ENCODE data around the gene CSF1R. TPM values are rescaled to one million over a fixed set of nuclear protein-coding genes. Genes with fewer than 3 reads are reported as not detected.

CSF1R gene
- total RNA-seq, 1 experiment from 2014 or later = 5.8 TPM

DNA sequence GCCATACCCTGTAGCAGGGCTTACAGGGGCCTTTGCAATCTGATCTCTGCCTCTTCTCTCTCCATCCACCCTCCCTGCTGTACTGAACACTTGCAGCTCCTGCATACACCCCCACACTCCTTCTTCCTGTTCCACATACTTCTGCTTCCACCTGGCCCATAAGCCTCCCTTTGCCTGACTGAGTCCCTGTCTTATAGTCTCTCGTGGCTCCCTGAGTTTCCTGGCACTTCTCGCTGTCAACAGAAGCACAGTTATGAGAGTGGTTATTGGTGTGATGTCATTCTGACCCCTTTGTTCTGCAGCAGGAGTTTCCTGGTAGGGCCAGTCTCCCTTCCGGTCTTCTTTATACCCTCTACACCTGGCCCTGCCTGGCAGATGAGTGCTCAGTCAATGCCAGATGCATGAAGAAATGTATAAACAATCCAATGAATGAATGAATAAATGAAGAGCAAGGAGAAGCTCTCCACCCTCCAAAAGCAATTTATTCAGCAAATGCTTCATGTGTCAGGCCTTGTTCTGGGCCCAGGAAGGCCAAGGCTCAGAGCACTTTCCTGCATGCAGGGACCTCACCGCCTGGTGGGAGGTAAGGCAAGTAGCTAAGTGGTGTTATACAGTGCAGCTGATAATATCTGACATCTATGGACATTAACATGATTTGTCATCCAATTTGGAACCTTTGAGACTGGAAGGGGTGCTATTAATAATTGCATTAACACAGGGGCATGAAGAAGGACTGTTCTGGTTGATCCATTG lies 20.5 kb upstream of the CSF1R start:
- Mint-ChIP-seq H3K4me1 (ENCODE audit: low read depth, unreplicated experiment) (peaks cover 41% of the 10 kb centered on the region), H3K36me3 (ENCODE audit: insufficient read depth, unreplicated experiment) (no peaks in the 10 kb centered on the region), H3K4me3 (ENCODE audit: unreplicated experiment) (no peak overlapping the region), H3K9me3 (ENCODE audit: unreplicated experiment) (no peaks in the 10 kb centered on the region), H3K27me3 (ENCODE audit: insufficient read depth, unreplicated experiment) (no peaks in the 10 kb centered on the region), H3K27ac (ENCODE audit: unreplicated experiment) (peak overlapping the region; percentile 8)
- Histone ChIP-seq H3K27me3 (replicated peaks; ENCODE audit: control insufficient read depth, insufficient read depth, low read length) (no peaks in the 10 kb centered on the region), H3K4me1 (peaks cover 33% of the 10 kb centered on the region), H3K9me3 (no peaks in the 10 kb centered on the region), H3K4me3 (ENCODE audit: low read depth, low read length) (no peak overlapping the region), H3K36me3 (ENCODE audit: control insufficient read depth, insufficient read depth, low read length) (no peaks in the 10 kb centered on the region)
- ChIA-PET POLR2A (no interaction called here), CTCF (no interaction called here)
- DNase-seq = no peak
- BruUV-seq (replicated peaks) = no TSS peak
- TF ChIP-seq CTCF (IDR thresholded peaks at IDR 0.05; ENCODE audit: insufficient read depth in 1 of 2, low read depth in 1 of 2, low read length in 1 of 2, severe bottlenecking in 1 of 2, unreplicated experiment in 1 of 2) = no peak
- intact Hi-C loops (cut with micrococcal nuclease; ENCODE audit: unreplicated experiment) = no loop called here

GRCh38 chr5:150105928-150106615 lies 19.7 kb upstream of the CSF1R start:
- no peak for DNase-seq
- peak overlapping the region; percentile 8 for H3K27ac Mint-ChIP-seq (ENCODE audit: unreplicated experiment)
- Histone ChIP-seq H3K4me1 (peaks cover 32% of the 10 kb centered on the region), H3K36me3 (ENCODE audit: control insufficient read depth, insufficient read depth, low read length) (no peaks in the 10 kb centered on the region), H3K27me3 (replicated peaks; ENCODE audit: control insufficient read depth, insufficient read depth, low read length) (no peaks in the 10 kb centered on the region), H3K9me3 (no peaks in the 10 kb centered on the region), H3K4me3 (ENCODE audit: low read depth, low read length) (no peak overlapping the region)
- no peaks in the 10 kb centered on the region for H3K27me3 Mint-ChIP-seq (ENCODE audit: insufficient read depth, unreplicated experiment)
- H3K36me3 Mint-ChIP-seq (ENCODE audit: insufficient read depth, unreplicated experiment) = no peaks in the 10 kb centered on the region
- no peak for TF ChIP-seq CTCF (IDR thresholded peaks at IDR 0.05; ENCODE audit: insufficient read depth in 1 of 2, low read depth in 1 of 2, low read length in 1 of 2, severe bottlenecking in 1 of 2, unreplicated experiment in 1 of 2)
- ChIA-PET CTCF (interaction anchor here (0.5 kb wide), 1 partner anchor 305 kb away, joined by 5 read pairs; no protein-coding TSS in a partner anchor), POLR2A (no interaction called here)
- intact Hi-C loops (cut with micrococcal nuclease; ENCODE audit: unreplicated experiment) = no loop called here
- H3K9me3 Mint-ChIP-seq (ENCODE audit: unreplicated experiment) = no peaks in the 10 kb centered on the region
- no peak overlapping the region for H3K4me3 Mint-ChIP-seq (ENCODE audit: unreplicated experiment)
- peaks cover 35% of the 10 kb centered on the region for H3K4me1 Mint-ChIP-seq (ENCODE audit: low read depth, unreplicated experiment)
- BruUV-seq (replicated peaks) = no TSS peak

DNA sequence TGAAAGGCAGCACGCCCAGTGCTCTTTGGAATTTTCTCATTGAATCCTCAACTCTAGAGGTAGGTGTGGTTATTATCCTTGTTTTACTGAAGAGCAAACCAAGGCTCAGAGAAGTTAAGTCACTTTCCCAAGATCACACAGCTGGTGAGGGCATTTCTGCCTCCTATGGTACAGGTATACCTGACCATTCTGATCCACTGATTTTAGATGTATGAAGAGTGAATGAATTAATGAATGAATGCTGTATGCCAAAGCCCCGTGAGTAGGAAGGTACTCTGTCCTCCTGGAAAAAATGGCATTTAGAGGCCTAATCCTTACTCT lies 18.2 kb upstream of the CSF1R start:
- Histone ChIP-seq H3K27me3 (replicated peaks; ENCODE audit: control insufficient read depth, insufficient read depth, low read length) (no peaks in the 10 kb centered on the region), H3K4me1 (peaks cover 22% of the 10 kb centered on the region), H3K36me3 (ENCODE audit: control insufficient read depth, insufficient read depth, low read length) (no peaks in the 10 kb centered on the region), H3K4me3 (ENCODE audit: low read depth, low read length) (no peak overlapping the region), H3K9me3 (no peaks in the 10 kb centered on the region)
- BruUV-seq (replicated peaks) = no TSS peak
- DNase-seq = no peak
- Mint-ChIP-seq H3K36me3 (ENCODE audit: insufficient read depth, unreplicated experiment) (no peaks in the 10 kb centered on the region), H3K9me3 (ENCODE audit: unreplicated experiment) (no peaks in the 10 kb centered on the region), H3K4me1 (ENCODE audit: low read depth, unreplicated experiment) (peaks cover 26% of the 10 kb centered on the region), H3K4me3 (ENCODE audit: unreplicated experiment) (no peak overlapping the region), H3K27me3 (ENCODE audit: insufficient read depth, unreplicated experiment) (no peaks in the 10 kb centered on the region), H3K27ac (ENCODE audit: unreplicated experiment) (no peak overlapping the region)
- ChIA-PET POLR2A (no interaction called here), CTCF (no interaction called here)
- TF ChIP-seq CTCF (IDR thresholded peaks at IDR 0.05; ENCODE audit: insufficient read depth in 1 of 2, low read depth in 1 of 2, low read length in 1 of 2, severe bottlenecking in 1 of 2, unreplicated experiment in 1 of 2) = no peak
- intact Hi-C loops (cut with micrococcal nuclease; ENCODE audit: unreplicated experiment) = no loop called here
